ENCODE data around the gene NTN1.
"Not testable (repeated sequence)": the region's sequence is repeated elsewhere in the genome, so short reads cannot be mapped to it uniquely, and the experiment has no call there.

GRCh38 chr17:9103193-9103592, 81.9 kb downstream of the NTN1 start:
- TF ChIP-seq POLR2A, POLR2AphosphoS5 (IDR thresholded peaks at IDR 0.05): not testable (repeated sequence)

All from breast epithelium (tissue), 3 donors.